Measurements from ENCODE around the gene NHS. TPM values are rescaled to one million over a fixed set of nuclear protein-coding genes. Genes with fewer than 3 reads are reported as not detected.
A peak's percentile ranks its signal among the peaks of the same experiment; 100 is the strongest.

NHS gene
- total and polyA plus RNA-seq, 10 donors = 0.32 to 3.1 (median 2.1) TPM

GRCh38 chrX:17743913-17744312 lies 368.9 kb downstream of the NHS start:
- intact Hi-C loops (cut with DNase I; ENCODE audit: low total_unique reads) = no loop called here
- TF ChIP-seq POLR2AphosphoS5 (IDR thresholded peaks at IDR 0.05) = no peak
- no peak for TF ChIP-seq POLR2A (IDR thresholded peaks at IDR 0.05)
- no peak for TF ChIP-seq CTCF (IDR thresholded peaks at IDR 0.05 in 8 of 11, conservative IDR thresholded peaks at IDR 0.05 in 3 of 11)
- no peak overlapping the region for H3K4me3 ChIP-seq
- no peaks in the 10 kb centered on the region for H3K36me3 ChIP-seq
- peaks cover 0 to 7% (median 0%) of the 10 kb centered on the region in 7 donors for H3K27me3 ChIP-seq (replicated peaks in 1 of 7)
- DNase-seq = no peak
- H3K4me1 ChIP-seq = peaks cover 0 to 10% (median under 1%) of the 10 kb centered on the region in 6 donors
- H3K27ac ChIP-seq = no peak overlapping the region
- H3K9me3 ChIP-seq = no peaks in the 10 kb centered on the region
- WGBS, 5 donors = 15 to 39% (median 24%) methylated on average over 2 of the region's 2 CpGs

- Histone ChIP-seq H3K36me3 (peaks cover 0 to 3% (median 1%) of the 10 kb centered on the region in 6 donors), H3K27me3 (replicated peaks in 1 of 7) (peaks cover 0 to 7% (median 0%) of the 10 kb centered on the region in 7 donors), H3K4me3 (no peak overlapping the region), H3K27ac (no peak overlapping the region), H3K9me3 (no peaks in the 10 kb centered on the region), H3K4me1 (no peaks in the 10 kb centered on the region)
- 77 to 97% (median 93%) methylated on average over 2 of the region's 2 CpGs for WGBS, 5 donors
- TF ChIP-seq POLR2A (IDR thresholded peaks at IDR 0.05) (no peak), CTCF (IDR thresholded peaks at IDR 0.05 in 8 of 11, conservative IDR thresholded peaks at IDR 0.05 in 3 of 11) (peak in 2 of 11 experiments; percentile 8 to 24)
- DNase-seq = no peak
- intact Hi-C loops (cut with DNase I; ENCODE audit: low total_unique reads) = no loop called here
These were observed 370.0 kb downstream of the NHS start for GRCh38 chrX:17744896-17745523.

GRCh38 chrX:17747692-17748091 lies 372.7 kb downstream of the NHS start:
- intact Hi-C loops (cut with DNase I; ENCODE audit: low total_unique reads) = no loop called here
- H3K27ac ChIP-seq = no peak overlapping the region
- H3K27me3 ChIP-seq (replicated peaks in 1 of 7) = no peaks in the 10 kb centered on the region
- H3K4me3 ChIP-seq = no peak overlapping the region
- peaks cover 0 to 23% (median 8%) of the 10 kb centered on the region in 6 donors for H3K36me3 ChIP-seq
- WGBS, 5 donors = 79 to 96% (median 88%) methylated on average over 5 of the region's 5 CpGs
- H3K9me3 ChIP-seq = no peaks in the 10 kb centered on the region
- no peak for DNase-seq
- no peaks in the 10 kb centered on the region for H3K4me1 ChIP-seq
- TF ChIP-seq CTCF (IDR thresholded peaks at IDR 0.05 in 8 of 11, conservative IDR thresholded peaks at IDR 0.05 in 3 of 11) = no peak
- TF ChIP-seq POLR2AphosphoS5 (IDR thresholded peaks at IDR 0.05) = no peak
- TF ChIP-seq POLR2A (IDR thresholded peaks at IDR 0.05) = no peak

GRCh38 chrX:17748684-17749083 lies 373.7 kb downstream of the NHS start:
- DNase-seq = no peak
- no peak overlapping the region for H3K4me3 ChIP-seq
- H3K27me3 ChIP-seq (replicated peaks in 1 of 7) = no peaks in the 10 kb centered on the region
- H3K36me3 ChIP-seq = peaks cover 0 to 28% (median 8%) of the 10 kb centered on the region in 6 donors
- H3K9me3 ChIP-seq = no peaks in the 10 kb centered on the region
- no peak for TF ChIP-seq POLR2A (IDR thresholded peaks at IDR 0.05)
- no peak for TF ChIP-seq CTCF (IDR thresholded peaks at IDR 0.05 in 8 of 11, conservative IDR thresholded peaks at IDR 0.05 in 3 of 11)
- no peak for TF ChIP-seq POLR2AphosphoS5 (IDR thresholded peaks at IDR 0.05)
- no peaks in the 10 kb centered on the region for H3K4me1 ChIP-seq
- H3K27ac ChIP-seq = no peak overlapping the region
- intact Hi-C loops (cut with DNase I; ENCODE audit: low total_unique reads) = no loop called here
- 77 to 91% (median 91%) methylated on average over 5 of the region's 5 CpGs for WGBS, 5 donors
